Right lobe of liver (tissue), 4 donors: ENCODE data around the gene MAD2L1BP.

Experiments
- POLR2A ChIP-seq: fragments of 450-650 bp; IDR thresholded peaks from one replicate; pipeline ENCODE4 v1.6.1; 2017; ENCODE audit warnings: antibody characterized with exemption, mild to moderate bottlenecking
- TF ChIP-seq, protein P1 (sequence below), 4 donors: fragments of 200-600 bp in 3 of 4; fragments of 450-650 bp in 1 of 4; IDR thresholded peaks; one replicate each; pipeline versions ENCODE4 v1.5.1 to v1.8.0; 2016 to 2022; ENCODE audit warnings: antibody characterized with exemption in 4 of 4, mild to moderate bottlenecking in 2 of 4
- donor health status: DM: no; HTN: no; CAD: no.
- donor health status: DM: no; HTN: no; CAD: no.
- donor health status: DM: no; HTN: yes; CAD: no.

DNA sequence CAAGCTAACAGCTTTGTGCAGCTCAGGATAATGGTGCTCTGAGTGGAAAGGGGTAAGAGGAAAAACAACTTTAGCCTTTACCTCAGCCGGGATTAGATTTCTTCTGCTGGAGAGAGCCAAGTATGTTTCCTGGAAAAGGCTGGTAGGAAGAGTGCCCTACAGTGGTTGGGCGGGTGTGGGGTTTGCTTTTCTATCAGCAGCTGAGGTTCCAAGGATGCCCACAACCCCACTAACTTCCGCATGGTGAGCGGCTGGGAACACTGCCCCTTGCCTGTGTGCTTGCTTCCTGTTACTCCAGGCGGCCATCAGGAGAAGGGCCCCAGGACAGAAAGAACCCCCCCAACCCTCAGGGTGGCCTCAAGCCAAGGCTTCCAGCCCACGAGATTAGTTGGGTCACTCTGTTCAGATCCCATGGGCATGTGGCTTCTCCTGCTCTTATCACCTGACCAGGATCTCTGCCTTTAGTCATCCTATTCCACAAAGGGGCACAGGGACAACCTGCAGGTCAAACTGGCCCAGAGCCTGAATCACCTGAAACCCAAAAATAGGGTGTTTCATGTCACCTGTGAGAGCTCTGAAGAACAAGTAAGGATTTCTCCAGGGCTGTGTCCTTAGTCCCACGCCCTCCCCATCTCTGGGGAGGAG lies 41.4 kb downstream of the MAD2L1BP start:
- TF ChIP-seq POLR2A = no peak
- TF ChIP-seq, protein P1, sequence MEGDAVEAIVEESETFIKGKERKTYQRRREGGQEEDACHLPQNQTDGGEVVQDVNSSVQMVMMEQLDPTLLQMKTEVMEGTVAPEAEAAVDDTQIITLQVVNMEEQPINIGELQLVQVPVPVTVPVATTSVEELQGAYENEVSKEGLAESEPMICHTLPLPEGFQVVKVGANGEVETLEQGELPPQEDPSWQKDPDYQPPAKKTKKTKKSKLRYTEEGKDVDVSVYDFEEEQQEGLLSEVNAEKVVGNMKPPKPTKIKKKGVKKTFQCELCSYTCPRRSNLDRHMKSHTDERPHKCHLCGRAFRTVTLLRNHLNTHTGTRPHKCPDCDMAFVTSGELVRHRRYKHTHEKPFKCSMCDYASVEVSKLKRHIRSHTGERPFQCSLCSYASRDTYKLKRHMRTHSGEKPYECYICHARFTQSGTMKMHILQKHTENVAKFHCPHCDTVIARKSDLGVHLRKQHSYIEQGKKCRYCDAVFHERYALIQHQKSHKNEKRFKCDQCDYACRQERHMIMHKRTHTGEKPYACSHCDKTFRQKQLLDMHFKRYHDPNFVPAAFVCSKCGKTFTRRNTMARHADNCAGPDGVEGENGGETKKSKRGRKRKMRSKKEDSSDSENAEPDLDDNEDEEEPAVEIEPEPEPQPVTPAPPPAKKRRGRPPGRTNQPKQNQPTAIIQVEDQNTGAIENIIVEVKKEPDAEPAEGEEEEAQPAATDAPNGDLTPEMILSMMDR (IDR thresholded peaks at IDR 0.05) = no peak
